ENCODE data around the gene IGSF8. TPM values are rescaled to one million over a fixed set of nuclear protein-coding genes. Genes with fewer than 3 reads are reported as not detected.

Gene IGSF8
- total and polyA plus RNA-seq, 2 donors (not counting 3 experiments of a cell fraction or from before 2014, with no cell fraction given): 9.5 to 17.5 TPM

DNA sequence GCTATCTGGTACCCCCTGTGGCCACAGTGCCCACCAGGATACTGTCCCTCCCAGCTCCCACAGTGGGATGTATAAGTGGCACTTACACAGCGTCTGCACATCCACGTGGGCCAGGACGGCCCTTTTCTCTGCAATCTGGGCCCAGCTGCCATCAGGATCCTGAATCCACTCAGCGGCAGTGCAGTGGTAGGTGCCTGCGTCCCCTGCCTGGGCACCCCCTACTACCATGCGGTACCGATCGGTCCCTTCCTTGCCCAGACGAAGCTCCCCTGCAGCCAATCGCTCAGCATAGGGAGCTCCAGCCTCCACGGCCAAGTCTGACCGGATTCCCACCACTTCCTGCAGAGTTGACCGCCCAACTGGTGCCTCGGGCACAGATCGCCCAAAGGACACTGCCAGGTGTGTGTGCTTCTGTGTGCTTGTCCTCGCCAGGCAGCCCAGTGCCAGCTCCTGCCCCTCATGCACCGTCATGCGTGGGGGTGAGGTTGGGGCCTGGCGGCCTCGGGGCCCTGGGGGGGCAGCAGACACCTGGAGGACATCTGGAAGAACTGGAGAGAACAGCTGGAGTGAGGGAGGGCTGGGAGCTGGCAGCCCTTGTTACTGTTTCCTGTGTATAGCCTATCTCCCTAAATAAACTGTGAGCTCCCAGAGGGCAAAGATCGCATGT is 4.7 kb downstream of the IGSF8 start:
- Histone ChIP-seq H3K27me3 (ENCODE audit: control insufficient read depth in 2 of 2, insufficient read depth in 2 of 2, low read length in 2 of 2) (no peaks in the 10 kb centered on the region), H3K4me2 (ENCODE audit: insufficient read depth, low read length) (no peak overlapping the region), H3K4me1 (ENCODE audit: control insufficient read depth, extremely low read depth, insufficient read depth, low read length) (peaks cover 3% of the 10 kb centered on the region), H2AFZ (ENCODE audit: low read depth, low read length) (no peak overlapping the region), H3K27ac (ENCODE audit: insufficient read depth, low read depth, low read length) (no peak overlapping the region), H3K79me2 (ENCODE audit: control insufficient read depth, insufficient read depth, low read length) (no peaks in the 10 kb centered on the region), H3K9me3 (replicated peaks; ENCODE audit: control insufficient read depth, insufficient read depth, low read length) (no peaks in the 10 kb centered on the region), H3K36me3 (ENCODE audit: control insufficient read depth in 2 of 2, extremely low read depth in 1 of 2, insufficient read depth in 2 of 2, low read length in 2 of 2) (no peaks in the 10 kb centered on the region), H4K20me1 (replicated peaks; ENCODE audit: control insufficient read depth, extremely low read depth, insufficient read depth, low read length) (no peaks in the 10 kb centered on the region), H3K4me3 (replicated peaks in 1 of 3; ENCODE audit: insufficient read depth in 1 of 3, low read depth in 1 of 3, low read length in 3 of 3) (no peak overlapping the region), H3K9me1 (replicated peaks; ENCODE audit: control insufficient read depth, extremely low read depth, insufficient read depth, low read length) (no peaks in the 10 kb centered on the region), H3K9ac (replicated peaks; ENCODE audit: extremely low read depth, insufficient read depth, low read length) (no peak overlapping the region)
- intact Hi-C loops (cut with micrococcal nuclease): no loop called here
- no peak for TF ChIP-seq JUN (IDR thresholded peaks at IDR 0.05; ENCODE audit: borderline replicate concordance, insufficient read depth, insufficient read length, low read depth)
- TF ChIP-seq POLR2A (IDR thresholded peaks at IDR 0.05; ENCODE audit: low read depth, low read length): no peak
- TF ChIP-seq MYC (IDR thresholded peaks at IDR 0.05; ENCODE audit: low read depth, low read length): no peak
- TF ChIP-seq, protein P1, sequence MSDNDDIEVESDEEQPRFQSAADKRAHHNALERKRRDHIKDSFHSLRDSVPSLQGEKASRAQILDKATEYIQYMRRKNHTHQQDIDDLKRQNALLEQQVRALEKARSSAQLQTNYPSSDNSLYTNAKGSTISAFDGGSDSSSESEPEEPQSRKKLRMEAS (IDR thresholded peaks at IDR 0.05; ENCODE audit: insufficient read depth, insufficient read length): no peak
- TF ChIP-seq FOS (IDR thresholded peaks at IDR 0.05; ENCODE audit: borderline replicate concordance, insufficient read depth, low read length): no peak
- TF ChIP-seq, protein P2, sequence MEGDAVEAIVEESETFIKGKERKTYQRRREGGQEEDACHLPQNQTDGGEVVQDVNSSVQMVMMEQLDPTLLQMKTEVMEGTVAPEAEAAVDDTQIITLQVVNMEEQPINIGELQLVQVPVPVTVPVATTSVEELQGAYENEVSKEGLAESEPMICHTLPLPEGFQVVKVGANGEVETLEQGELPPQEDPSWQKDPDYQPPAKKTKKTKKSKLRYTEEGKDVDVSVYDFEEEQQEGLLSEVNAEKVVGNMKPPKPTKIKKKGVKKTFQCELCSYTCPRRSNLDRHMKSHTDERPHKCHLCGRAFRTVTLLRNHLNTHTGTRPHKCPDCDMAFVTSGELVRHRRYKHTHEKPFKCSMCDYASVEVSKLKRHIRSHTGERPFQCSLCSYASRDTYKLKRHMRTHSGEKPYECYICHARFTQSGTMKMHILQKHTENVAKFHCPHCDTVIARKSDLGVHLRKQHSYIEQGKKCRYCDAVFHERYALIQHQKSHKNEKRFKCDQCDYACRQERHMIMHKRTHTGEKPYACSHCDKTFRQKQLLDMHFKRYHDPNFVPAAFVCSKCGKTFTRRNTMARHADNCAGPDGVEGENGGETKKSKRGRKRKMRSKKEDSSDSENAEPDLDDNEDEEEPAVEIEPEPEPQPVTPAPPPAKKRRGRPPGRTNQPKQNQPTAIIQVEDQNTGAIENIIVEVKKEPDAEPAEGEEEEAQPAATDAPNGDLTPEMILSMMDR (IDR thresholded peaks at IDR 0.05; ENCODE audit: extremely low read depth in 1 of 2, insufficient read depth in 1 of 2, low read depth in 1 of 2, low read length in 2 of 2): no peak
- no peak for TF ChIP-seq POLR2AphosphoS5 (IDR thresholded peaks at IDR 0.05; ENCODE audit: insufficient read depth, low read depth, low read length)
- no peak for TF ChIP-seq EZH2 (IDR thresholded peaks at IDR 0.05; ENCODE audit: borderline replicate concordance, low read depth, low read length, severe bottlenecking)
- TF ChIP-seq GATA2 (IDR thresholded peaks at IDR 0.05; ENCODE audit: insufficient read depth, insufficient read length, low read depth, low read length): no peak
- dilution Hi-C loops (cut with MboI; ENCODE audit: extremely low pct_ligation_motif_present, low sequenced_read_pairs): no loop called here
- FAIRE-seq (no peak), DNase-seq (ENCODE audit: low read depth, low spot score) (no peak)
- ChIA-PET POLR2A (no interaction called here), CTCF (interaction anchor here (1.1 to 2.2 kb wide), 5 partner anchors 8 to 158 kb away, joined by 3 to 6 read pairs (median 5); no protein-coding TSS in a partner anchor)
- no TSS peak for BruUV-seq (replicated peaks)
